SK-N-DZ (cell line): Measurements from ENCODE around the gene FRYL.
"Not testable (repeated sequence)": the region's sequence is repeated elsewhere in the genome, so short reads cannot be mapped to it uniquely, and the experiment has no call there.

ENCODE experiments used
- DNase-seq: peaks from one replicate; pipeline ENCODE4 v3.0.0-alpha.2; 2015; ENCODE audit warnings: low spot score

Gene FRYL

GRCh38 chr4:48490680-48491513 lies 289.2 kb downstream of the FRYL start:
- DNase-seq = no peak

- DNase-seq = no peak
Observed at GRCh38 chr4:48490012-48490679, 289.9 kb downstream of the FRYL start, which contains the start of gene ZAR1. TSS of gene ZAR1 (plus strand) at chr4:48490252. CDS start at chr4:48490292, 40 bp downstream.

- no peak for DNase-seq
Observed at GRCh38 chr4:48489683-48490011, 290.4 kb downstream of the FRYL start.

- DNase-seq = peak; percentile 57
Observed at GRCh38 chr4:48484494-48485168, 295.4 kb downstream of the FRYL start.

GRCh38 chr4:48483777-48484493 lies 296.1 kb downstream of the FRYL start:
- DNase-seq = peak; percentile 37

GRCh38 chr4:48483006-48483776 lies 296.9 kb downstream of the FRYL start, which contains the start of gene SLC10A4:
TSS of gene SLC10A4 (plus strand) at chr4:48483343. CDS start at chr4:48483562, 219 bp downstream.
- peak; percentile 96 for DNase-seq

GRCh38 chr4:48481581-48481980 lies 298.5 kb downstream of the FRYL start:
- DNase-seq = peak; percentile 73

- no peak for DNase-seq
Observed at GRCh38 chr4:48478273-48478672, 301.8 kb downstream of the FRYL start.

GRCh38 chr4:48475770-48476169 lies 304.3 kb downstream of the FRYL start:
- peak; percentile 91 for DNase-seq

- no peak for DNase-seq
Observed at GRCh38 chr4:48472794-48473193, 307.3 kb downstream of the FRYL start.

- peak; percentile 89 for DNase-seq
Observed at GRCh38 chr4:48470570-48470969, 309.5 kb downstream of the FRYL start.

- DNase-seq = peak; percentile 91
Observed at GRCh38 chr4:48470137-48470536, 309.9 kb downstream of the FRYL start.

- DNase-seq = peak; percentile 83
Observed at GRCh38 chr4:48467891-48468290, 312.2 kb downstream of the FRYL start.

- no peak for DNase-seq
Observed at GRCh38 chr4:48467442-48467841, 312.6 kb downstream of the FRYL start.

GRCh38 chr4:48462363-48462762 lies 317.7 kb downstream of the FRYL start:
- no peak for DNase-seq

GRCh38 chr4:48461000-48461399 lies 319.1 kb downstream of the FRYL start:
- no peak for DNase-seq

- peak; percentile 93 for DNase-seq
Observed at GRCh38 chr4:48454591-48454990, 325.5 kb downstream of the FRYL start.

GRCh38 chr4:48451656-48452055 lies 328.4 kb downstream of the FRYL start:
- not testable (repeated sequence) for DNase-seq

GRCh38 chr4:48450740-48451139 lies 329.3 kb downstream of the FRYL start:
- no peak for DNase-seq

- DNase-seq = no peak
Observed at GRCh38 chr4:48449151-48449550, 330.9 kb downstream of the FRYL start.
